CD4-positive, alpha-beta T cell (primary cell): ENCODE measurements around the gene ANKDD1B. TPM values are rescaled to one million over a fixed set of nuclear protein-coding genes. Genes with fewer than 3 reads are reported as not detected.
A peak's percentile ranks its signal among the peaks of the same experiment; 100 is the strongest.

ENCODE experiments used
- ATAC-seq: fragments of 200-7000 bp; cut with Tn5 transposase; one replicate; pipeline ENCODE4 v1.10.0; 2022; ENCODE audit warnings: mild to moderate bottlenecking; ENCODE audit not compliant: poor library complexity
- CTCF ChIA-PET: fragments of 350-600 bp; sonication (Branson Sonifier 250); formaldehyde crosslinking; loops from one replicate; lab custom pipeline; 2021; ENCODE audit warnings: antibody characterized with exemption, inconsistent platforms; lab: Charles Lee
- POLR2A ChIA-PET: fragments of 350-600 bp; sonication (Branson Sonifier 250); formaldehyde crosslinking; loops from one replicate; lab custom pipeline; 2021; ENCODE audit warnings: antibody characterized with exemption, inconsistent platforms; lab: Charles Lee
- DNase-seq, 14 experiments: peaks; one replicate each; pipeline ENCODE4 v3.0.0-alpha.2; 2013 to 2020; ENCODE audit warnings: mixed read lengths in 2 of 14
- H3K27ac ChIP-seq, 2 donors: one replicate each; pipeline versions ENCODE4 v1.5.1 to v1.7.0; 2013; ENCODE audit warnings: low read length in 2 of 2, low read depth in 1 of 2, mild to moderate bottlenecking in 1 of 2
- H3K27me3 ChIP-seq, 2 experiments: 1 replicate in 1 of 2; 2 replicates in 1 of 2; pipeline versions ENCODE4 v1.6.1 to v1.7.0; 2013; ENCODE audit warnings: low read length in 2 of 2, control low read depth in 1 of 2, mild to moderate bottlenecking in 1 of 2, moderate library complexity in 1 of 2; ENCODE audit not compliant: insufficient read depth in 2 of 2, control insufficient read depth in 1 of 2
- H3K36me3 ChIP-seq: one replicate; pipeline ENCODE4 v1.6.1; 2013; ENCODE audit warnings: low read length, control low read depth; ENCODE audit not compliant: insufficient read depth
- H3K4me1 ChIP-seq: one replicate; pipeline ENCODE4 v1.6.1; 2013; ENCODE audit warnings: low read length, control low read depth; ENCODE audit not compliant: insufficient read depth
- H3K4me3 ChIP-seq: one replicate; pipeline ENCODE4 v1.5.1; 2013; ENCODE audit warnings: mild to moderate bottlenecking, low read length, moderate library complexity
- H3K9me3 ChIP-seq, 2 experiments: 1 replicate in 1 of 2; 2 replicates in 1 of 2; pipeline versions ENCODE4 v1.6.1 to v1.7.0; 2013; ENCODE audit warnings: low read length in 2 of 2, mild to moderate bottlenecking in 2 of 2, control low read depth in 1 of 2, moderate library complexity in 1 of 2; ENCODE audit not compliant: control insufficient read depth in 1 of 2, insufficient read depth in 1 of 2
- H3K27ac Mint-ChIP-seq: one replicate; pipeline ENCODE4 v1.8.0; 2020; ENCODE audit warnings: mixed read lengths
- H3K27me3 Mint-ChIP-seq: one replicate; pipeline ENCODE4 v1.8.0; 2021; ENCODE audit warnings: mixed read lengths
- H3K36me3 Mint-ChIP-seq: one replicate; pipeline ENCODE4 v1.8.0; 2021; ENCODE audit warnings: low read depth, mixed read lengths
- H3K4me1 Mint-ChIP-seq: one replicate; pipeline ENCODE4 v1.8.0; 2021; ENCODE audit warnings: low read depth, mixed read lengths
- H3K4me3 Mint-ChIP-seq: one replicate; pipeline ENCODE4 v1.8.0; 2020; ENCODE audit warnings: mild to moderate bottlenecking, mixed read lengths
- H3K9me3 Mint-ChIP-seq: one replicate; pipeline ENCODE4 v1.8.0; 2020; ENCODE audit warnings: mixed read lengths
- CTCF ChIP-seq: fragments of 200-600 bp; IDR thresholded peaks from one replicate; pipeline ENCODE4 v1.8.0; 2022; ENCODE audit warnings: antibody characterized with exemption, mild to moderate bottlenecking
- intact Hi-C, 2 experiments: fragments of 100-400 bp; cut with DNase I in 1 of 2; cut with micrococcal nuclease in 1 of 2; formaldehyde crosslinking; loops; one replicate each; pipeline versions ENCODE4 v1.15.1 to v1.9.0; 2023 to 2025; cut with DNase I, micrococcal nuclease
- total RNA-seq, 174 experiments: library from RNA in 2 of 174; stranded (reverse) in 2 of 174; gene quantifications; one replicate each; pipeline ENCODE4 v1.2.3 and lab custom pipeline; 2021 to 2026

ANKDD1B gene
- total RNA-seq, 2 experiments from 2014 or later, result 0.30 TPM; not detected in 1

DNA sequence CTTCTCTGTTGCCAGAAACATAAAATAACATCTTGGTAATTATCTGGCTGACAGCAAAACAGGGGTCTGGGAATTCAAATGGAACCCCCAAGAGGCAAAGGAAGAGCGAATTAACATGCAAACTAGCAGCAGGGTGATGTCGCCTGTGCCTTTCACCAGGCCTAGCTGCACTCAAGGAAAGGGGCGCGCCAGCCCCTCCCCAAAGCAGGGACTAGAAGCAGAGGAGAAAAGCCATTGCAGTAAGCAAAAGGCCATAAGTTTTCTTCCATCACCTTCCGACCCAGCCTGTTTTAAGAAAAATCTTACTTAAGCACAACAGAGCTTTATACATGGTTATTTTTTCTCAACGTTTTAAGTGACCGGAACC lies 105.4 kb downstream of the ANKDD1B start:
- Mint-ChIP-seq H3K4me3 (peak overlapping the region; percentile 100), H3K9me3 (no peaks in the 10 kb centered on the region), H3K36me3 (peaks cover 36% of the 10 kb centered on the region), H3K27me3 (no peaks in the 10 kb centered on the region), H3K27ac (peak overlapping the region; percentile 93), H3K4me1 (peaks cover 44% of the 10 kb centered on the region)
- no peak for TF ChIP-seq CTCF
- Histone ChIP-seq H3K4me1 (peaks cover 13% of the 10 kb centered on the region), H3K27me3 (no peaks in the 10 kb centered on the region), H3K9me3 (no peaks in the 10 kb centered on the region), H3K4me3 (peak overlapping the region; percentile 79), H3K36me3 (peaks cover 12% of the 10 kb centered on the region), H3K27ac (peak overlapping the region; percentile 71 to 82)
- intact Hi-C loops, result loop anchor here (1.0 to 10.0 kb wide), 4 partner anchors 205 to 1768 kb away; partner anchors contain the start of genes CERT1 (in 1 of the 2), HMGCR (in 1 of the 2) and POLK (in 1 of the 2)
- no peak for DNase-seq
- POLR2A ChIA-PET, result interaction anchor here (0.9 to 1.5 kb wide), 4 partner anchors 24 to 685 kb away, joined by 3 to 7 read pairs (median 4); partner anchors contain the start of genes ANKRD31 and HMGCR
- CTCF ChIA-PET, result no interaction called here
- ATAC-seq, result peak; percentile 1

DNA sequence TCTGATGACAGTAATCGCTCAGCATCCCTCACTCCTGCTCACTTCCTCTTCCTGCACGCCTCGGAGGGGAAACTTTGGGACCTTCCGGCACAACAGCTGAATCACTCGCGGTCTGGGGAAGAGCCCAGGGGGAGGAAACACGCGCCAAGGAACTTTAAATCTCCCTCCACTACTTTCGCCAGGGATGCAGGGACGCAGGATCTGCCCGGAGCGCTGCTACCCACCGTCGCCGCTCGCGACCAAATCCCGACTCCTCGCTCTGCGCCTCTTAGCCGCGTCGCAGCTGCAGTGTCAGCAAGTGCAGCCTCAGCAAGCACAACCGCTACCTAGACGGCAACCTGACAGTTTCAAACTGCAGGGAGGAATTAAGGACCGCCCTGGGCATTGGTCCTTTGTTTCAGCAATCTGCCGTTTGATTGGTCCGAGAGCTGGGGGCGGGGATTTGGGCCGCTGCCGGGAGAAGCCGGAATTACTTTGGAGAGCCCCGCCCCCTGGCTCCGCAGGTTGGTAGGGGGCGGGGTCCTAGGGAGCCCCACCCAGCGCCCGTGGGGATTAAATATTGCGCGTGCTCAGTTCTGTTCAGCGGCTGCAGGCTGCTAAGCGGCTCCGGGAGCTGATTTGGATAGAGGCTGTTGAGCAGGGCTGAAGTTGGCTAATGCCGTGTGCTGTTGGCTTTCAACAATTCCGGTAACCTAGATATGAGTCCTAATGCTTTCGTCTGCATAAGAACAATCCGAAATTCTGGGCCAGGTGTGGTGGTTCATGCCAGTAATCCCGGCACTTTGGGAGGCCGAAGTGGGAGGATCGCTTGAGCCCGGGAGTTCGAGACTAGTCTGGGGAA lies 106.0 kb downstream of the ANKDD1B start, which contains the start of gene POC5:
Gene POC5 (minus strand): TSS at position 356 of the 841 bp plus-strand sequence. CDS start 4,500 bp downstream, outside the sequence.
- Mint-ChIP-seq H3K9me3 (no peaks in the 10 kb centered on the region), H3K4me1 (peaks cover 42% of the 10 kb centered on the region), H3K27ac (peak within 1 kb of the TSS; percentile 93), H3K27me3 (no peaks in the 10 kb centered on the region), H3K36me3 (peaks cover 30% of the 10 kb centered on the region), H3K4me3 (peak within 1 kb of the TSS; percentile 100)
- Histone ChIP-seq H3K36me3 (peaks cover 8% of the 10 kb centered on the region), H3K4me3 (peak within 1 kb of the TSS; percentile 79), H3K4me1 (peaks cover 13% of the 10 kb centered on the region), H3K27me3 (no peaks in the 10 kb centered on the region), H3K27ac (peak within 1 kb of the TSS; percentile 71 to 82), H3K9me3 (no peaks in the 10 kb centered on the region)
- intact Hi-C loops, result loop anchor here (1.0 to 10.0 kb wide), 4 partner anchors 206 to 1767 kb away; partner anchors contain the start of genes CERT1 (in 1 of the 2), HMGCR (in 1 of the 2) and POLK (in 1 of the 2)
- ATAC-seq (peak; percentile 92), DNase-seq (peak; percentile 96 to 99 (median 98))
- ChIA-PET CTCF (no interaction called here), POLR2A (interaction anchor here (0.6 to 1.5 kb wide), 5 partner anchors 10 to 685 kb away, joined by 3 to 7 read pairs (median 4); partner anchors contain the start of genes ANKRD31 and HMGCR)
- TF ChIP-seq CTCF, result no peak

DNA sequence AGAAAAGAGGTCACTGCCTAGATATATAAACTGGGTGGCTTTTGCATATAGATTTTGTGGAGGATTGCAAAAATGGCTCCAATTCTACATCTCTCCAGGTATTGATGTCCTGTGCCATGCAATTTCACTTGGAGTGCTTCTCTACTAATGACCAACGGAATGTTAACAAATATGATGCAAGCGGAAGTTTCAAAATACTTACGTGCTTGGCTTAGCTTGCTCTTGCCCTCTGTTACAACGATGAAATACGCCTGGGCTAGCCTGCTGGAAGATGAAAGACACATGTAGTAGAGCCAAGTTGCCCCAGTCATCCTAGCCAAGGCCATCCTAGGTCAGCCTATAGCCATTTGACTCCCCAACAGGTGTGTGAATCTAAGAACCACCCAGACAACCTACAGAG lies 109.6 kb downstream of the ANKDD1B start:
- peaks cover 18% of the 10 kb centered on the region for H3K4me1 Mint-ChIP-seq
- H3K27ac Mint-ChIP-seq, result no peak overlapping the region
- ATAC-seq (no peak), DNase-seq (no peak)
- H3K27me3 ChIP-seq, result no peaks in the 10 kb centered on the region
- ChIA-PET CTCF (no interaction called here), POLR2A (no interaction called here)
- peaks cover 10% of the 10 kb centered on the region for H3K36me3 Mint-ChIP-seq
- no peak overlapping the region for H3K4me3 Mint-ChIP-seq
- H3K36me3 ChIP-seq, result no peaks in the 10 kb centered on the region
- H3K27ac ChIP-seq, result no peak overlapping the region
- TF ChIP-seq CTCF, result no peak
- no peaks in the 10 kb centered on the region for H3K9me3 ChIP-seq
- intact Hi-C loops, result loop anchor here in 1 of 2 experiments (10.0 kb wide), 1 partner anchor 956 kb away; the partner anchor contains the start of genes GFM2 and NSA2
- no peaks in the 10 kb centered on the region for H3K9me3 Mint-ChIP-seq
- no peaks in the 10 kb centered on the region for H3K27me3 Mint-ChIP-seq
- H3K4me1 ChIP-seq, result peaks cover 13% of the 10 kb centered on the region
- H3K4me3 ChIP-seq, result no peak overlapping the region

Other genes with a start within 250 kb of the ANKDD1B start
- gene CERT1, start 99.8 kb upstream of the ANKDD1B start, total RNA-seq, result 10 to 100 TPM; 26.5 to 28.7 TPM
- 10 to 100 TPM; 10.0 to 10.3 TPM for gene POLK, start 99.6 kb upstream of the ANKDD1B start, total RNA-seq
- 1 to 10 TPM; 5.7 to 6.2 TPM for gene POC5, start 106.0 kb downstream of the ANKDD1B start, total RNA-seq